ENCODE results near the gene ATXN7L2. TPM values are rescaled to one million over a fixed set of nuclear protein-coding genes. Genes with fewer than 3 reads are reported as not detected.
"Not testable (repeated sequence)": the region's sequence is repeated elsewhere in the genome, so short reads cannot be mapped to it uniquely, and the experiment has no call there.

The ATXN7L2 gene
- total and polyA plus RNA-seq, 3 donors from 2014 or later: 28.7 to 55.2 (median 40.9) TPM

GRCh38 chr1:109443476-109443875 is 40.2 kb upstream of the ATXN7L2 start:
- H3K4me1 ChIP-seq: no peaks in the 10 kb centered on the region
- 75 to 83% methylated on average over 2 of the region's 2 CpGs for WGBS, 2 donors
- no peak overlapping the region for H3K4me3 ChIP-seq
- H3K27ac ChIP-seq: no peak overlapping the region
- no peaks in the 10 kb centered on the region for H3K9me3 ChIP-seq
- no peak for DNase-seq
- H3K36me3 ChIP-seq (ENCODE audit: low read depth, missing control alignments): no peaks in the 10 kb centered on the region
- intact Hi-C loops (cut with DNase I; ENCODE audit: low total_unique reads): no loop called here
- H3K27me3 ChIP-seq: no peaks in the 10 kb centered on the region
- TF ChIP-seq, protein P1, sequence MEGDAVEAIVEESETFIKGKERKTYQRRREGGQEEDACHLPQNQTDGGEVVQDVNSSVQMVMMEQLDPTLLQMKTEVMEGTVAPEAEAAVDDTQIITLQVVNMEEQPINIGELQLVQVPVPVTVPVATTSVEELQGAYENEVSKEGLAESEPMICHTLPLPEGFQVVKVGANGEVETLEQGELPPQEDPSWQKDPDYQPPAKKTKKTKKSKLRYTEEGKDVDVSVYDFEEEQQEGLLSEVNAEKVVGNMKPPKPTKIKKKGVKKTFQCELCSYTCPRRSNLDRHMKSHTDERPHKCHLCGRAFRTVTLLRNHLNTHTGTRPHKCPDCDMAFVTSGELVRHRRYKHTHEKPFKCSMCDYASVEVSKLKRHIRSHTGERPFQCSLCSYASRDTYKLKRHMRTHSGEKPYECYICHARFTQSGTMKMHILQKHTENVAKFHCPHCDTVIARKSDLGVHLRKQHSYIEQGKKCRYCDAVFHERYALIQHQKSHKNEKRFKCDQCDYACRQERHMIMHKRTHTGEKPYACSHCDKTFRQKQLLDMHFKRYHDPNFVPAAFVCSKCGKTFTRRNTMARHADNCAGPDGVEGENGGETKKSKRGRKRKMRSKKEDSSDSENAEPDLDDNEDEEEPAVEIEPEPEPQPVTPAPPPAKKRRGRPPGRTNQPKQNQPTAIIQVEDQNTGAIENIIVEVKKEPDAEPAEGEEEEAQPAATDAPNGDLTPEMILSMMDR (IDR thresholded peaks at IDR 0.05): no peak
- no peak for TF ChIP-seq POLR2A (IDR thresholded peaks at IDR 0.05)

DNA sequence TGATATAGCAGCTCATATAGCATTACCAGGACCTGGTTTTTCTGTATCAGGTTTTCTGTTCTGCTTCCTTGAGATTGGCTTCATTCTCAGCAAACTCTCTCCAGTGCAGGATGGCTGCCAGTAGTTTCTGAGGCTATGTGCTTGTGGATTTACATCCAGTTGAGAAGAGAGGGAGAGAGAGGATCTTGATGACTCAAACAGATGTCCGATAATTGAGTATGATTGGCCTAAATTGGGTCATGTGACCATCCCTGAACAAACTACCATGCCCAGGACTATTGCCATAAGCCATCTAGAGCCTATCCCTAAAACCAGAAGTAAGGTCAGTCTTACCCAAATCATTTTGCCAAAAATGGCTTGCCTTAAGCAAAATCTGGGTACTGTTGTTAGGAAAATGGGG is 39.4 kb upstream of the ATXN7L2 start:
- Histone ChIP-seq H3K9me3 (no peaks in the 10 kb centered on the region), H3K4me1 (no peaks in the 10 kb centered on the region), H3K36me3 (ENCODE audit: low read depth, missing control alignments) (no peaks in the 10 kb centered on the region), H3K27ac (no peak overlapping the region), H3K27me3 (no peaks in the 10 kb centered on the region), H3K4me3 (no peak overlapping the region)
- intact Hi-C loops (cut with DNase I; ENCODE audit: low total_unique reads): no loop called here
- TF ChIP-seq POLR2A (IDR thresholded peaks at IDR 0.05): no peak
- TF ChIP-seq, protein P1 (IDR thresholded peaks at IDR 0.05): no peak
- WGBS, 2 donors: 86 to 90% methylated on average over 1 of the region's 1 CpG
- DNase-seq: no peak

- H3K9me3 ChIP-seq; H3K36me3 ChIP-seq (ENCODE audit: low read depth, missing control alignments); H3K27ac ChIP-seq; DNase-seq; H3K4me1 ChIP-seq; H3K4me3 ChIP-seq; intact Hi-C loops (cut with DNase I; ENCODE audit: low total_unique reads); H3K27me3 ChIP-seq: not testable (repeated sequence)
- 64 to 70% methylated on average over 11 of the region's 11 CpGs for WGBS, 2 donors
Observed at GRCh38 chr1:109445949-109446695, 37.6 kb upstream of the ATXN7L2 start.

- Histone ChIP-seq H3K4me3 (no peak overlapping the region), H3K27me3 (no peaks in the 10 kb centered on the region), H3K27ac (no peak overlapping the region), H3K9me3 (no peaks in the 10 kb centered on the region), H3K4me1 (no peaks in the 10 kb centered on the region), H3K36me3 (ENCODE audit: low read depth, missing control alignments) (no peaks in the 10 kb centered on the region)
- TF ChIP-seq, protein P1 (IDR thresholded peaks at IDR 0.05): no peak
- 58 to 74% methylated on average over 4 of the region's 4 CpGs for WGBS, 2 donors
- DNase-seq: no peak
- intact Hi-C loops (cut with DNase I; ENCODE audit: low total_unique reads): no loop called here
Observed at GRCh38 chr1:109447524-109447923, 36.2 kb upstream of the ATXN7L2 start.

- WGBS, 2 donors: 94 to 100% methylated on average over 1 of the region's 1 CpG
- Histone ChIP-seq H3K36me3 (ENCODE audit: low read depth, missing control alignments) (no peaks in the 10 kb centered on the region), H3K4me1 (no peaks in the 10 kb centered on the region), H3K27ac (no peak overlapping the region), H3K4me3 (no peak overlapping the region), H3K27me3 (no peaks in the 10 kb centered on the region), H3K9me3 (no peaks in the 10 kb centered on the region)
- no peak for DNase-seq
- TF ChIP-seq, protein P1 (IDR thresholded peaks at IDR 0.05): no peak
- TF ChIP-seq POLR2A (IDR thresholded peaks at IDR 0.05): no peak
- intact Hi-C loops (cut with DNase I; ENCODE audit: low total_unique reads): no loop called here
Observed at GRCh38 chr1:109454497-109455133, 29.1 kb upstream of the ATXN7L2 start.
